ENCODE results near the gene TARP.
A peak's percentile ranks its signal among the peaks of the same experiment; 100 is the strongest.
"Not testable (repeated sequence)": the region's sequence is repeated elsewhere in the genome, so short reads cannot be mapped to it uniquely, and the experiment has no call there.

Gene TARP

GRCh38 chr7:38262026-38262425 is 11.4 kb downstream of the TARP start:
- not testable (repeated sequence) for DNase-seq (ENCODE audit: low read depth)

DNA sequence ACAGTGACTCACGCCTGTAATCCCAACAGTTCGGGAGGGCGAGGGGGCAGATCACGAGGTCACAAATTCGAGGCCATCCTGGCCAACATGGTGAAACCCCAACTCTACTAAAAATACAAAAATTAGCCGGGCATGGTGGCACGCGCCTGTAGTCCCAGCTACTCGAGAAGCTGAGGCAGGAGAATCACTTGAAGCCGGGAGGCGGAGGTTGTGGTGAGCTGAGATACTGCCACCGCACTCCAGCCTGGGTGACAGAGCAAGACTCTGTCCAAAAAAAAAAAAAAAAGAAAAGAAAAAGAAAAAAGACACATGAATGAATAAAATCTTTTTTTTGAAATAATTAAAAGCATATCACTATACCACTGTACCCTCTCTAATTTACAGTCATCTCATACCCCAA is 11.8 kb downstream of the TARP start:
- DNase-seq (ENCODE audit: low read depth) = not testable (repeated sequence)

GRCh38 chr7:38259157-38259556 is 14.3 kb downstream of the TARP start:
- not testable (repeated sequence) for DNase-seq (ENCODE audit: low read depth)

GRCh38 chr7:38257350-38257677 is 16.1 kb downstream of the TARP start:
- no peak for DNase-seq (ENCODE audit: low read depth)

GRCh38 chr7:38249849-38250248 is 23.6 kb downstream of the TARP start:
- DNase-seq (ENCODE audit: low read depth) = not testable (repeated sequence)

- DNase-seq (ENCODE audit: low read depth) = no peak
Observed at GRCh38 chr7:38248069-38248567, 25.3 kb downstream of the TARP start.

GRCh38 chr7:38245409-38245977 is 27.9 kb downstream of the TARP start:
- DNase-seq (ENCODE audit: low read depth) = no peak

DNA sequence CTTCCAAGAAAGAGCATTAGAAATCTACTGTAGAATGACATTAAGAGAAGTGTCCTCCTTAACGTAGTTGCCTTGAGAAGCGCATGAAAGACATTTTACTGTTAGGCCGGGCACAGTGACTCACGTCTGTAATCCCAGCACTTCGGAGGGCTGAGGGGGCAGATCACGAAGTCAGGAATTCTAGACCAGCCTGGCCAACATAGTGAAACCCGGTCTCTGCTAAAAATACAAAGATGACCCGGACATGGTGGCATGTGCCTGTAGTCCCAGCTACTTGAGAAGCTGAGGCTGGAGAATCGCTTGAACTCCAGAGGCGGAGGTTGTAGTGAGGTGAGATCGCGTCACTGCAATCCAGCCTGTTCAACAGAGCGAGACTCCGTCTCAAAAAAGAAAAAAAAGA is 28.9 kb downstream of the TARP start:
- DNase-seq (ENCODE audit: low read depth) = peak; percentile 9

- peak; percentile 21 for DNase-seq (ENCODE audit: low read depth)
Observed at GRCh38 chr7:38243345-38243744, 30.1 kb downstream of the TARP start.

DNA sequence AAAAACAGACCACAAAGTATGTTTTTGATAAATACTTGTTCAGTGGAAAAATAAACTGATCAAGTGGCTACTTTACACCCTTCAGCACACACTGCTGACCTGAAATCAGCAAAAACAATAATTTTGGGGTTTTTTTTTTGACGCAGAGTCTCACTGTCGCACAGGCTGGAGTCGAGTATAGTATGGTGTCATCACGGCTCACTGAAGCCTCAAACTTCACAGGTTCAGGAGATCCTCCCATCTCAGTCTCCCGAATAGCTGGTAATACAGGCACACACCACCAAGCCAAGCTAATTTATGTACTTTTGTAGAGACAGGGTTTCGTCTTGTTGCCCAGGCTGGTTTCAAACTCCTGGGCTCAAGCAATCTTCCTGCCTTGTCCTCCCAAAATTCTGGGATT is 30.6 kb downstream of the TARP start:
- no peak for DNase-seq (ENCODE audit: low read depth)

GRCh38 chr7:38241071-38241470 is 32.4 kb downstream of the TARP start:
- DNase-seq (ENCODE audit: low read depth) = no peak

DNA sequence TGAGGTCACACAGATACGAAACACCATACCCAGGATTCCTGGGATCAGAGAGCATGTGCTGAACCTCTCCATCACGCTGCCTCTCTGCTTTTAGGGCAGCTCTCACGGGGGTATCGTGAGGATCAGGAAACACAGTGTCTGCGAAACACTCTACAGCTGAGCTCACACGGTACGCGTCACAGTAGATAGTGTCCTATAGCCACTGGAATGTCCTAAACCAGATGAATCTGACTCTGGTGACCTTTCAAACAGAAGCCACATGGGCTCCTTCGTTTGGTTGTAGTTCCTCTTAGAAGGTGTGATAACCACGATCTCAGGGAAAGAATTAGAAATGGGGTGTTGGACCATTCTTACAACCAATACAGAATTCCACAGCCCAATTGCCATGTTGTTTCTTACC is 34.3 kb downstream of the TARP start:
- DNase-seq (ENCODE audit: low read depth) = not testable (repeated sequence)

- DNase-seq (ENCODE audit: low read depth) = no peak
Observed at GRCh38 chr7:38235606-38236005, 37.8 kb downstream of the TARP start.

GRCh38 chr7:38234759-38235158 is 38.7 kb downstream of the TARP start:
- DNase-seq (ENCODE audit: low read depth) = not testable (repeated sequence)

DNA sequence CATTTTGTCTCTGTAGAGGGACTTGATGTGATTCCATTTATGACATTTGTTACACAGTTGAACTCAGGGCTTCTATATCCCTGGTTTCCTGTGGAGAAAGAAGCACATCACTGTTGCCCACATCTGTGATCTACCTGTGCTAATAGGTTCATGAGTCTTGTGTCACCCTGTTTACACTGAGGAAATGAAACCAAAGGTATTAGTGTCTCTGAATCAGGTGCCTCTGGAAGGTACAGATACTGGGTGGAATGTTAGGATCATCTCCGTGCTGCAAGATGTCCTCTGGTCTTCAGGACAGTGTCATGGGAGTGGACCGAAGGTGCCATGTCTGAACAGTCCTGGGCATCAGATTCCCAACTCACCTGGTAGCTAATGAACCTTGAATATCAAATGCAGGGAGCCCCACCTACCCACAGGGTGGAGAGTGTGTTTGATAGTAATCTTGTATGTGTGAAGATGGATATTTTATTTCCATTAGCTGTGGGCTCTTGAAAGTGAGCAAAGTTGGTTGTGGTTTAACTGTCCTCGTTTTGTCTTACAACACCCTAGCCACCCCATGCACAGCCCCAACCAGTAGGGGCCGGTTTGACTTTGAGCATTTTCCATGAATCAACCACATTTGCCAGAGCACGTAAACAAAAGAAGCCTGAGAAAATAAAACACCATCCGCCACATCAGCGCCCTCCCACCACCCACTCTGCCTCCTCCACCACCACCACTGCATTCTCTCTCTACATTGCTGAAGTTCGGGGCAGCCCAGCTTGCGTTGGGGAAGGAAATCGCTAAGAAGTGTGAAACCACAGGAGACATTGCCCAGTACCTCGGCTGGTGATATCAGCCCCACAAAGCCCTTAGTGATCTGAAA is 40.7 kb downstream of the TARP start:
- peak; percentile 9 for DNase-seq (ENCODE audit: low read depth)

DNA sequence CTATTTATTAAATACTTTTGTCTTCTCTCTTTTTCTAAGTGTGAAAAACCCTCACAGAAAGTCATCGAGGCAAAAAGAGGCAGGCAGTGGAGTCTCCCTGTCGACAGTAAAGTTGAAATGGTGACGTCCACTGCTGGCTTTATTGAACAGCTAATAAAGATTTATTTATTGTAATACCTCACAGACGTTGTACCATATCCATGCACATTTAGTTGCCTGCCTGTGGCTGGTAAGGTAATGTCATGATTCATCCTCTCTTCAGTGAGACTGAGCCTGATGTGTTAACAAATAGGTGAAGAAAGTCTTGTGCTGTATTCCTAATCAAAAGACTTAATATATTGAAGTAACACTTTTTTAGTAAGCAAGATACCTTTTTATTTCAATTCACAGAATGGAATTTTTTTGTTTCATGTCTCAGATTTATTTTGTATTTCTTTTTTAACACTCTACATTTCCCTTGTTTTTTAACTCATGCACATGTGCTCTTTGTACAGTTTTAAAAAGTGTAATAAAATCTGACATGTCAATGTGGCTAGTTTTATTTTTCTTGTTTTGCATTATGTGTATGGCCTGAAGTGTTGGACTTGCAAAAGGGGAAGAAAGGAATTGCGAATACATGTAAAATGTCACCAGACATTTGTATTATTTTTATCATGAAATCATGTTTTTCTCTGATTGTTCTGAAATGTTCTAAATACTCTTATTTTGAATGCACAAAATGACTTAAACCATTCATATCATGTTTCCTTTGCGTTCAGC is 43.4 kb downstream of the TARP start:
- peak; percentile 34 for DNase-seq (ENCODE audit: low read depth)

GRCh38 chr7:38229386-38229785 is 44.0 kb downstream of the TARP start:
- DNase-seq (ENCODE audit: low read depth) = peak; percentile 72

DNA sequence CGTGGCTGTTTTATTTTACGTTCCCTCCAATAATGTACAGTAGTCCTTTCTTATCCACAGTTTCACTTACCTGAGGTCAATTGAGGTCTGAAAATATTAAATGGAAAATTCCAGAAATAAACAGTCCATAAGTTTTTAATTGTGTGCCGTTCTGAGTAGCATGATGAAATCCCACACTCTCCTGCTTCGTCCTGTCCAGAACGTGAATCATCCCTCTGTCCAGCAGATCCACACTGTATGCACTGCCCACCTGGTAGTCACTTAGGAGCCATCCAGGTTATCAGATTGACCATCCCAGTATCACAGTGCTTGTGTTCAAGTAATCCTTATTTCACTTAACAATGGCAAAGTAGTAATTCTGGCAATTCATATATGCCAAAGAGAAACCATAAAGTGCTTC is 49.0 kb downstream of the TARP start:
- no peak for DNase-seq (ENCODE audit: low read depth)

GRCh38 chr7:38223306-38223705 is 50.1 kb downstream of the TARP start:
- no peak for DNase-seq (ENCODE audit: low read depth)

DNA sequence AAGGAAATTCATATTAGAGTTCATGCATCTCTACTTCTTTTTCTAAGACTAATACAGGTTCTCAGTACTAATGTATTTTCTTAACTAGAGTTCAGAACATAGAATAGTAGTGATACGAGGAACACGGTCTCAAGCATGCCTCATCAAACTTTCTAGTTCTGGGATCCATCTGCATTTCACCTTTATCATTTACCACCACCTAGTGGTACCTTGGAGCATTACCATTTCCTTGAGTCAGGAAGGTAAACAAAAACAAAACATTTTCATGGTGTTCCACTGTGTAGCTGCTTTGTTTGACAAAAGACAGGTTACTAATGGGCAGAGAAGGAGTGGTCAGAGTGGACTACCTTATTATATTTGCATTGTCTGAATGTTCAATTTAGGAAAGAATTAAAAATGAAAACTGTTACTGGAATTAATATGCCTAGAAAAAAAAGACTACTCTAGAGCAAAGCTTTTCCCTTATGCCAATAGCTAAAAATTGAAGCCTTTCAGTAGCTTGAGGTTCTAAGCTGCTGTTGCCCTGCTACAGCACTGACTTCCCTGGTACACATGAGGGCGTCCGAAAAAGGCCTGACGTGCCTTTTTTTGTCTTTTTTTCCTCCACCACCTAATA is 50.8 kb downstream of the TARP start:
- DNase-seq (ENCODE audit: low read depth) = peak; percentile 72

DNA sequence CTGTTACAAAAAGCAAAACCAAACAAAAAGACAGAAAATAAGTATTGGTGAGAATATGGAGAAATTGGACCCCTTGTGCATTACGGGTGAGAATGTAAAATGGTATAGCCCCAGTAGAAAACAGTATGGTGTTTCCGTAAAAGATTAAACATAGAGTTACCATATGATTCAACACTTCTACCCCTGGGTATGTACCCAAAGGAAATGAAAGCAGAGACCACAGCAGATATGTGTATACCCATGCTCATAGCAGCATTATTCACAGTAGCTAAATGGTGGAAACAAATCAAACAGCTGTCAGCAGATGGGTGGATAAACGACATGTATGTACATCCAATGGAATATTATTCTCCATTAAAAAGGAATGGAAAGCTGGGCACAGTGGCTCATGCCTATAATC is 53.0 kb downstream of the TARP start:
- no peak for DNase-seq (ENCODE audit: low read depth)

DNA sequence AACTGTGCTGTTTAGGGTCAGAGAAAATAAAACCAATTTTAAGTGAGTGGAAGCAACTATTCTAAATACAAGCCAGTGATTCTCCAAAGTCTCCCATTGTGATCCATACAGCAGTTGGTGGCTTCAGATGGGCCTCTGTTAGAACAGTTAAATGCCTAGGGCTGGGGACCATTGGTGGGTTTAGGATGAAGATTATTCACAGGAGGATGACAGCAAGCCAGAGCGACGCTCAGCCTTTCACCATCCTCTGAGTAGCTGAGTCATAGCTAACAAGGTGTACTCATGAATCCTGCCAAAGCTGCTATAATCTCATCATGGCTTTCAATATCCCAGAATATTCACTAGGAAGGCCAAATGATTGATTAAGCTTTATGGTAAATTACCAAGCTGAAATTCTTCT is 55.8 kb downstream of the TARP start:
- DNase-seq (ENCODE audit: low read depth) = peak; percentile 13
